ENCODE measurements around the gene CPXM2.

Gene CPXM2

DNA sequence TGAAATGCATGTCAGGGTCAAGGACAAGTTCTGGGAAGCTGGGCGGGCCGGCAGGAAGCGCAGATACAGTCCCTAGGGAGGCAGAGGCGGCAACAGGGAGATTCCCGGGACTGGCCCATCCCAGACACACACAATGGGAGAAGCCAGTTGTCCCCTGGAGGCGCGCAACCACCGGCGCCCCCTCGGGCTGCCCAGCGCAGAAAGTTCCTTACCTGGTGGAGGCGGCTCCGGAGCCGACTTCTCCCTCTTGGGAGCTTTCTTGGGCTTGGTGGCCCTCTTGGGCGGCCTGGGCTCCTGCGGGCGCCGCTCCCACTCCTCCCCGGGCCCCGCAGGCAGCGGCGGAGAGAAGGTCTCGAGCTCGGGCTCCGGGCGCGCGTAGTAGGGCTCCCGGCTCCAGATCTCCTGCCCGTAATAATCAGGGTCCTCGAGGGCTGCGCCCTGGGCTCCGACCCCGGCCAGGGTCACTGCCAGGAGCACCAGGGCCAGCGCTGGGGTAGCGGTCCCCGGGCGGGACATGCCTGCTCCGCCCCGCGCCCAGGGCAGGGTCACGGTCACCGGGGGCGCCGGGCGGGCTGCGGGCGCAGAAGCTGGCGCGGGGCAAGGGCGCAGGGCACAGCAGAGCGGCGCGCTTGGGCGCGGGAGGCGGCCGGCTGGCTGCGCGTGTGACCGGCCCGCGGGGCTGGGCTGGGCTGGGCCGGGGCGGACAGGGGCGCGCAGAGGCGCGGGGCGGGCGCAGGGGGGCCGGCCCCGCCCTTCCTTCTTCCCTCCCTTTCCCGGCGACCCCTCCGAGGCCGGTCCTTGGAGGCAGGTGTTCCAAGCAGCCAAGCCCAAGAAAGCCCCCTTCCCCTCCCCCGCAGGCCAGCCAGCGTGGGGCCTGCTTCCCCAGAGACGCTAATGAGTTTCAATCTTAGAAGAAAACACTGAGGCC is at the start of gene CPXM2:
Gene CPXM2 (minus strand): TSS at position 664 of the 928 bp plus-strand sequence. CDS start 148 bp downstream, at position 516.
- DNase-seq (ENCODE audit: low read depth), result no peak

DNA sequence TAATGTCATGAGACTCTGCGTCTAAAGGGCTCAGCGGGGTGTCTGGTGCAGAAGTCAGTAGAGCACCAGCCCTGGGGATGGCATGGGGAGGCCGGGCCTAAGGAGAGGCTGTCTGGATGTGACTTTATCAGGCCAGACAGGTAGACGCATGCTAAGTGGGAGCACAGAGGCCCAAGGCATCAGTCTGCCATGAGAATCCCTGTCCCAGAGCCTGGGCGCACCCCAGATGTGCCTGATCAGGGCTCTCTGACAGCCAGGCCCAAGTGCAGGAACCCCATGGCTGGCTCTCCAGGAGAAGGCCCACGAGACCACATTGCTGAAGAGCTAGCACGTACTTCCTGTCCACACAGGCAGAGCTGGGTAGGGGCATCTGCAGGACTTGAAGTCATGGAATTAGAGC is 48.0 kb upstream of the CPXM2 start:
- no peak for DNase-seq (ENCODE audit: low read depth)

DNA sequence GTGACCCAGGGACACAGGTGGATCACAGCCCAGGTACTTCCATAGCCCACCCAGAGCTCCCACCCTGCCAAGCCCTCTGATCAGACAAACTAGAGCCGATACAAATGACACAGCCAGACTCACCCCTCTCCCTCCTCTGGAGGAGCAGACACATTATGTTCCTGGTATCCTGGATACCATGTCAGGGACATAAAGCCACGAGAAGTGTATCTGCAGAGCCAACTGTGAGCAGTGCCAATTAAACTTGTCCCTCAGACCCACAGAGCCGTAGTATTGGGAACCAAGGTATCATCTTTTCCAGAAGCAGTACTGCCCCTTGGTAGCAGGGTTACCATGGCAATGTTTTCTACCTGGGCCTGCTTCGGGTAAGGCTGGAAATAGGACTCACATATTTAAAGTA is 47.3 kb upstream of the CPXM2 start:
- DNase-seq (ENCODE audit: low read depth), result no peak

DNA sequence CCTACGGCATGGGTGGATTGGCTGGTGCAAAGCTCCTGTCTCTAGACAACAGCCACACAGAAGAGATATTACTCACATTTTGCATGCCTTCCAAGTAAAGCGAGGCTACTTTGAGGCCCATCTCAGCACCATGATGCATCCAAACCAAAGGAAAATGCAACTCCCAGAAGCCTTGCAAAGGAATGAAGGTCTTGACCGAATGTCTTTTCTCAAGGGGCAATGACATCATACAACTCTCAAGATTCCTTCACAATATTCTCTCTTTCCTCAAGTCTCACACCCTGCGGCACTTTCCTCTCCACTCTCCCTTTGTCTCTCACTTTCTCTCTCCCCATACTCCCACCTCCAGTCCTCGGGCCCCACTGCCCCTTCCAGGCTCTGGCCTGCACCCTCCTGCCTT is 44.8 kb upstream of the CPXM2 start:
- DNase-seq (ENCODE audit: low read depth), result no peak

DNA sequence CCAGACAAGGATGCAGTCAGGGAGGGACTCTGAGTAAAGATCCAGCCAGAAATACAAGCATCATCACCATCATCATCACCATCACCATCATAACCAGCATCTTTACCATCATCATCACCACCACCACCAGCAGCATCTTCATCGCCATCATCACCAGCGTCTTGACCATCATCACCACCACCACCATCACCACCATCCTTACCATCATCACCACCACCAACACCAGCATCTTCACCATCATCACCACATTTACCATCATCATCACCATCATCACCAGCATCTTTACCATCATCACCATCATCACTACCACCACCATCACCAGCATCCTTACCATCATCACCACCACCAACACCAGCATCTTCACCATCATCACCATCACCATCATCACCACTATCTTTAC is 44.1 kb upstream of the CPXM2 start:
- no peak for DNase-seq (ENCODE audit: low read depth)

DNA sequence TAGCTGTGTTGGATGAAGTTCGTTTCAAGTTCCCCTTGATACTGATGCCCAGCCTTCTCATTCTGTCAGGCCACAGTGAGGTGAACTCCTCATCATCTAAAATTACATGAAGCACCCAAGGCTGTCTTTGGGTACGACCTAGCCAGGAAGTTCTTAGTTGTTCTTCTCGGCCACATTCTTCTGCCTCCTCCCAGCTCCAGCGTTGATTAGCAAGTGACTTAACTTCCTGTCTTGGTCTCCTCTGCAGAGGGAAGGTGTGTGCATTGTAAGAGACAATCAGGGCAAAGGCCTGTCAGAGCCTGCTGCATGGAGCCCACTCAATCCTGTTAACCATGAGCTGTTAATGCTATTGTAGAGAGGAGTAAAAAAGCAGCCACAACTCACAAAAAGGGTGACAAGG is 43.2 kb upstream of the CPXM2 start:
- no peak for DNase-seq (ENCODE audit: low read depth)

DNA sequence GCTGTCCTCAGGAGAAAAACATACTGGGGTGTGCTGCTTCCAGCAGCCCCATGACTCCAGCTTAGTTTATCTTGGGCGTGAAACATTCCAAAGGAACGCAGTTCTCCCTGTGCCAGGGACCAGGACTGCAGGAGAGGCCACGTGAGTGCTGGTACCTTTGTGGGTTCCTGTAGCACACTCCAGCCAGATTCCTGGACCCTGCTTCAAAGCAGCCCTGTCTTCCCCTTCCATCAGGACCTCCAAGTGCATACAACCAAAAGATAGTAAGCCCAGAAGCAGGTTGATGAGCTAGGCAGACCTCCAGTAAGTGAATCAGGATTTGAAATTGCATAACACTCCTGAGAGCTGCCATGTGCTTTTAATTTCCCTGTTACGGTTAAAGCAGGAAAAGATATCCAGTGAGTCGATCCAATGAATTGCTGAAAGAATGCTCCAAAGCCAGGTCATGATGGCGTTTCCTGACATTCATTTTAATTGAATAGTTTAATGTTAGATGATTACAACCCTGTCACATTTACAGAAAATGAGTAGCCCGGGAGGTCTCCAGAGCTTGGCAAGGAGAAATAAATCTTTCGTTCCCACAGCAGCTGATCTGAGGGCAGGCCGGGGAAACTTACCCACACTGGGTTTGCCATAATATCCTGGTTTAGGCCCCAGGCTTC is 38.9 kb upstream of the CPXM2 start:
- no peak for DNase-seq (ENCODE audit: low read depth)

DNA sequence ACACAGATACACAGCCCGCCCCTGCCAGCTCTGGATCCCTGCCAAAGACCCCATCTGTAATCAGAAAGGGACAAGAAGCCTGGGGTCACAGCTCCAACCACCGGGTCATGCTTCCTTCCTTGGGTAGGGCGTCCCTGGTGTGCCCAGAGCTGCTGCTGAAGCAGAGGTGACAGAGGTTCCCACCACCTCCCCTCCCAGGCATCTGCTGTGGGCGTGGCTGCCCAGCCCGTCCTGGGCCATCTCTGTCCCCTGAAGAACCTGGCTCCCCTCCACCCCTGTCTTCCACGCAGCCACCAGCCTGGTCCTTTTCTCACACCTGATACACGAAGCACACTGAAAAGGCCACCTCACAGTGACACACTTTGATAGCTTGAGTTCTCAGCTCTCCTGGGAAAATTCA is 38.2 kb upstream of the CPXM2 start:
- no peak for DNase-seq (ENCODE audit: low read depth)

DNA sequence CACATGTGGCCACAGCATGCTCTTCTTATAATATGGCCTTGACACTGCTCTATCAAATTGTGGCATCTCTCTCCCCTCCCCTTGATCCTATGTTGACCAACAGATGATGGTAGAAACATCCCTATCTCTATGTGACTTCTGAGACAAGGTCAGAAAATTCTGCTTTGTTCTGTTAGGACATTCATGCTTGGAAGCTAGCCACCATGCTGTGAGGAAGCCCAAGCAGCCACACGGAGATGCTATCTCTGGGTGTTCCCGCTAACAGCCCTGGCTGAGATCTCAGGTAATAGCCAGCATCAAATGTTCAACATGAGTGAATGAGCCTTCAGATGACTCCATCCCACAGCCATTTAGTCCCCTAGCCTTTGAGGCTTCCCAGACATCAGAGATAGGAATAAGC is 36.8 kb upstream of the CPXM2 start:
- no peak for DNase-seq (ENCODE audit: low read depth)

DNA sequence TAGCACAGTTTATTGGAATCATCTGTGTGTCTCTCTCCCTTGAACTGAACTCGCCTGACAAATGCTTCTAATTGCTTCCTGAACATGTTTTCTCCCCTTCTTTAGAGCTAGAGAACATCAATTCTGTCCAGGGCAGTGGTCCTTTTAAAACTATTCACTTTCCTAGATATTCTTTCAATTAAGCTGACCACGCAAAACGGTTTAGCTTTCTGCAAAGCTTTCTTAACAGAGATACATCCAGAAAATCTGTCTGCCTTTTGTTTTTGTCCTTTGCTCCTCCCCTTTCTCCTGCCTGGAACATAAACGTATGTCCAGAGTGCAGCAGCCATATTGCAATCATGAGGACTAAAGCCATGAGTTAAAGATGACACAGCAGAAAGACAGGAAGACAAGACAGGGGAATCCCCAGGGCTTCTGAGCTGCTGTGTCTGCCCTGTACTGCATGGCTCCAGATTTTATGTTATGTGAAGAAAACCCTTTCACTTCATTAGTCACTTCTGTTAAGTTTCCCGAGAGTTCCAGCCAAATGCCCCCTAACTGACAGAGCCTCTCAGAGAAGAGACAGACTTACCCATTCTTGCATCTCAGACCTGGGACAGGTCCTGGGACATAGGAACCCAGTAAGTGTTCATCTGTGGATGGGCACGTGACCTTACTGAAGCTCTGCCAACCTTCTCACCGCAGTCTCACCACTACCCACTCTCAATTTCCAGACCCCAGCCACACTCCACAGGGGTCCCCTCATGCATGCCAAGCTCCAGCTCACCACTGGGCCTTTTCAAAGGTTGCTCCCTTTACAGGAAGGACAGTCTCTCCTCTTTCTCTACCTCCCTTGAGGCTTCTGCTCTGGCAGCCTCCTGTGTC is 35.0 kb upstream of the CPXM2 start:
- DNase-seq (ENCODE audit: low read depth), result no peak

DNA sequence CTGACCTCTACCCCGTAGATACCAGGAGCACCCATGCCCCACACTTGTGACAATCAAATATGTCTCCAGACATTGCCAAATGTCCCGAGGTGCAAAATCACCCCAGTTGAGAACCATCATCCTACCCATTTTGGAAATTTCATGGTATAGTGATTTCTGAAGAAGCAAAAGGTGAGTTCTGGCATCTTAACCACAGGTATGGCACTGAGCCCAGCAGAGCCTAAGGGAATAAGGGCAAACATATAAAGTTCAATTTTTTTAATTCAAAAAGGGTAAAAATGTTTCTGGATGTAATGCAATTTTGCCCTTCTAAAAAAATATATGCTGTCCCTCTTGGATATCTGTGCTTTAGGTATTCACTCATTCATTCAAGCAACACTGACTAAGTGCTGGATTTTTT is 30.5 kb upstream of the CPXM2 start:
- DNase-seq (ENCODE audit: low read depth), result no peak

DNA sequence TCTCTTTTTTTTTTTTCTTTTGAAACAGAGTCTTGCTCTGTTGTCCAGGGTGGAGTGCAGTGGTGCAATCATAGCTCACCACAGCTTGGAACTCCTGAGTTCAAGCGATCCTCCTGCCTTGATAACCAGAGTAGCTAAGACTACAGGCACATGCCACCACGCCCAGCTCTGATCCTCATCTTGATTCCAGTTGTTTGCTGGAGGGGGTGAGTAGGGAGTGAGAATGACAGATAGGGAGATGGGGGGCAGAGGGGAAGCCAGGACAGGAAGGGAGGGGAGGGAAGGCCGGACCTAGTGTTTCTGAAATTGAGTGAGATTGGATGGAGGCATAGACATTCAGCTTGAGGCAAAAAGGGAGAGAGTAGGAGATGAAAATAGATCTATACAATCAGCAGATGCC is 25.2 kb upstream of the CPXM2 start:
- DNase-seq (ENCODE audit: low read depth), result no peak

DNA sequence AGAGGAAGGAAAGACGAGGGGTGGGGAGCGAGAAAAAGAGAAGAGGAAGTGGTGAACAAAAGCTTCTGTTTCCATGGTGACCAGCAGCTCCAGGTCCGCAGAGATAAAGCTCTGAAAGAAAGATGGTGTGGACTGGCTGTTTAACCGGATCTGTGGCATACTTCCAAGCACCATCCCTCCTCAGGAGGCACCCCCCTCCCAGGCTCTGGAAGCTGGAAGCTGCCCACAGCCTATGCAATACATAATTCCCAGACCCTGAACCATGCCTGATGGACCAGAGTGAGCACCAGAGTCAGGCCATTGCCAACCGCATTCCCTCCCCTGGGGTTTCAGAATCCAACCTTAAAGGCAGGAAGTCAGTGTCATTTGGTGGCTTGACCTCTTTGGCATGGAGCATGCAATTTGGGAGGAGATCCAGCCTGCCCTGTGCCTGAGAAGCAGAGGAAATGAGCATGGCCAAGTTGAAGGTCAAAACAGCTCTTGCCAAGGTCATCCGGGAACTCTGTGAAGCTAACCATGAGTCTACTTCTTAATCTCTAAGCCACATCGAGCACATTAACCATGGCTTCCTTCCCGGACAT is 22.2 kb upstream of the CPXM2 start:
- no peak for DNase-seq (ENCODE audit: low read depth)

DNA sequence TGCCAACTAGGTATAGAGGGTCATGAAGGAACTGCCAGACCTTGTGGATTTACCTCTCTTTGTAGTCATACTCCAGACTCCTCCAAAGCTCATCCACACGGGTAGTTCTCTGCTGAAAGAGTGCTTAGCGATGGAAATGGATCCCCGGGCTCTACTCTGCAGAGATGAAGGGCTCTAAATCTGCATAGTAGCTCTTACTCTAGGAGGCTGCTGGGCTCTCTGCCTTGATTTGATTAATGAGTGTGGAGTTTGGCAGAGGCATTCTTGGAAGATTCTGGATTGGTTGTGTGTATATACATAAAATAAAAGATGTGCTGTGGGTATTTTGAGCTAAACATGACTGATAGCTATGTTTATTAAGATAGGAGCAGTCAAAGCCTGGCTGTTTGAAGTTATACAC is 21.3 kb upstream of the CPXM2 start:
- no peak for DNase-seq (ENCODE audit: low read depth)

DNA sequence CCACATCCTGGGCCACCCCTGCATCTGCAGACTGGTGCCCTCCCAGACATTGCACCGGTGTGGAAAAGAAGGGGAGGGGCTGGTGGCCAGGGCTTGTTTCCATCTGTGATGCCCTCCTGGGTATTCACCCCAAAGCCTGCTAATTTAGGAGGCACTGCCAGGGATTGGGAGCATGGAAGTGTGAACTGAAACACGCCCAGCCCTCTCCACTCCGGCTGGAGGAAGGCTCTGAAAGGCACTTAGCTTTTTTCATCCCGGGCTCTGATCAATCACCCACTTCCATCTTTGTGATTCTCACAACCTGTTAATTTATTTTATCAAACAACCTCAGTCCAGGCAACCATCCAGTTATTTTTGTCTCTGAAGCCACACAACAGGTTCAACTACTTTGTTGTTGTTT is 20.9 kb upstream of the CPXM2 start:
- no peak for DNase-seq (ENCODE audit: low read depth)

DNA sequence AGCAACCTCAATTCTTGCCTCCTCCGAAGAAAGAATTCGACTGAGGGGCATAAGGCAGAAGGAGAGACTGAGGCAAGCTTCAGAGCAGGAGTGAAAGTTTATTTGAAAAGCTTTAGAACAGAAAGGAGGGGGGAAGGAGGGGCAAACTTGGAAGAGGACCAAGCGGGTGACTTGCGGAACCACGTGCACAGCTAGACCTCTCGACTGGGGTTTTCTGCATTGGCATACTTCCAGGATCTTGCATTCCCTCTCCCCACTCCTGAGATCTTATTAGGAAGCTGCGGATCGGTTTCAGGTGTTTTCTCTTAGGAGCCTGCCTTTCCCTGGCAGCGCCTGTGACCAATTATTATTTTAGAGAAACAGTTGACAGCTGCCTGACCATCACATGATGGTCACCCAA is 20.3 kb upstream of the CPXM2 start:
- no peak for DNase-seq (ENCODE audit: low read depth)

DNA sequence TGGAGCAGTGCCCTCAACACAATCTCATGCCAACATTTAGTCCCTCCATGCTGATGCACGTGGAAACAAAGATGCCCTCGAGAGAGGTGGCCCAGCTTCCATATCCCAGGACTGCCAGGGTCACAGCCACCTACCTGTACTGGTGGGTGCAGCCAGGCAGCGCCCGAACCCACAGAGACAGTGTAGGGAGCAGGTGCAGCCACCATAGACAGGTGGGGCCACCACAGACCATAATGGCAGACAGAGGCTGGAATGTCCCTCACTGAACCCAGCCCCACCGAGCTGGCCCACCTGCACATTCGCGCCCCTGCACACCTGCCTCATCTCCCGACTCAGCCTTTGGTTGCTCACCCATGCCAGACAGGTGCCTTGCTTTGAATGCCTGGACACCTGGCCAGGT is 18.3 kb upstream of the CPXM2 start:
- DNase-seq (ENCODE audit: low read depth), result no peak

DNA sequence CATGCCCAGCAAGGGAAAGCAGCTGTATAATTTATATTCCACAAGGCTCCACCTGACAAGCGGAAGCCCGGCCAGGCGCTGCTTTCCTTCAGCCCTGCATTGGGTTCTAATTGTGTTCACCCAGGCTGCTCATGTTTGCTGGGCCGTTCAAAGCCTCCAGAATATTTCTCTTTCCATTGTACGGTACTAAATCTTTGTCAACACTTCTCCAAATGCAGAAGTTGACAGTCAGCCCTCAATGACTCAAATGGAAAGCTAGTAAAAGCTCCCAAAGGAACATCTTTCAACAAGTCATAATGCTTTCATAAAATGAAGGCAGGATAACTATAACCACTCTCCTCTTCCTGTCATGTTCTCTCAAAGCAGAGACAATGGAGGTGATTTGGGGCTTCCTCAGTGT is 17.8 kb upstream of the CPXM2 start:
- no peak for DNase-seq (ENCODE audit: low read depth)

DNA sequence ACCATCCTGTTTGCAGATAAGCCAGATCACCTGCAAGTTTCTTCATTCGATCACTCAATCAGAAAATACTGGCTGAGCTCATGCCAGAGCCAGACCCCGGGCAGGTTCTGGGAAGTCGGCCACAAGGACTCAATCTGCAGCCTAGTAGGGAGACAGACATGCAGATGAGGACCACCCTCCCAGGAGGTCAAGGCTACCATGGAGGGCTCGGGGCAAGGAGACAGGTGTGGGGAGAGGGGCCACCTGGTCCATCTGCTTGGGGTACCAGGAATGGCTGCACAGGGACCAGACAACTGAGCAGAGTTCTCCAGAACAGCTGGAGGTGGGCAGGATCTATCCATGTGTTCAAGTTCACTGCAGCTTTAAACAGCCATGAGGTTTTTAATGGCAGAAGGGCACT is 16.8 kb upstream of the CPXM2 start:
- no peak for DNase-seq (ENCODE audit: low read depth)

DNA sequence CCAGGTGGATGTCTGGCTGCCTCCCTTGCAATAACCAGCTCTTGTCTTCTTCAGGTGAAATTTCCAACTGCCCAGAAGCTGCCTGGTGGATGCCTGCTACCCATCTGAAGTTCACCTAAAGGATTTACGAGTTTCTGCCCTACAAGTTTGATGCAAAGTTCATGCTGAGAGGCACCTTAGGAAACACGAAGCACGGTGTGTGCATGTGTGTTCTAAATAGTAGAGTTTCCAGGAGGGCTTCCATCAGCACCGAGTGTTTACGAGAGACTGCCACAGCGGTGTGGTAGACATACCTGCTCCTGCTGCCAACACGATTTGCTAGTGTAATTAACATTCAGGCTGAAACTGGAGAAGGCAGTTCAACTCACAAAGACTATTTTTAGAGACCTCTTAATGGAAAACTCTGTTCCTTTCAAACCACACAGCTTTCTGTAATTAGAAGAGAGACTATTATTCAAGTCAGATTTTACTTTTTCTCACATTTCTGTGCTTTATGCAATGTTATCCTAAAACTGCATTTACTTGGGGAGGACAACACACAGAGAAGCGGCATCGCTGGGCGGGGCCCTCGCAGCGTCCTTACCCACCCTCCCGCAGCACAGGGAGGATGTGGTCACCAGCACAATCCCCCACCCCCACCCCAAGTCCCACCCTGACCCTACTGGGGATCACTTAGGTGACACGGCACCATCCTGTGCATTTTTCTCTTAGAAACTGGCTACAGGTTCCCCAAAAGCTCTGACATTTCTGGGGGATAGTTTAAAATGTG is 15.5 kb upstream of the CPXM2 start:
- DNase-seq (ENCODE audit: low read depth), result no peak

DNA sequence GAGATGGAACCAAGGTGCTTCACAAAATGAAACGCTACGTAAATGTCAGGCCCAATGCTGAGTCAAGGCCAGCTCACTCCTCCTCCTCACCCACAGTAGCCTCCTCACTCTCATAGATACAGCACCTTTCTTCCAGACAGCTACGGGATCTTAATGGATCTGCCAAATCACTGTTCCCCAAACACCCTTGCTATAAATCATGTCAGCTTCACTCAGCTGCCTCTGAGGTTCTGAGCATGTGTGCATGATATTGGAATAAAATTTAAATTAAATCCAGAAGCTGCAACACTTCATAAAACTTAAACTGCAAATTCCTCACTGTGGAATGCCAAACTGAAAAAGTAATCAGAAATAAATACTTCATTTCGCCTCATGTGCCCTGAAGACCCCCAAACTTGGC is 14.7 kb upstream of the CPXM2 start:
- DNase-seq (ENCODE audit: low read depth), result no peak
